ENCODE data around the gene NOXA1. TPM values are rescaled to one million over a fixed set of nuclear protein-coding genes. Genes with fewer than 3 reads are reported as not detected.
A peak's percentile ranks its signal among the peaks of the same experiment; 100 is the strongest.

The NOXA1 gene
- total RNA-seq, 6 donors from 2014 or later, result 3.3 to 34.6 (median 11.7) TPM

- no peaks in the 10 kb centered on the region for H3K9me3 ChIP-seq
- no peak for ATAC-seq (ENCODE audit: low FRiP score in 2 of 2)
Observed at GRCh38 chr9:137427454-137428310, 4.5 kb downstream of the NOXA1 start.

GRCh38 chr9:137428311-137428630, 5.1 kb downstream of the NOXA1 start:
- H3K4me3 ChIP-seq, result no peak overlapping the region
- no peak overlapping the region for H3K27ac ChIP-seq
- no peaks in the 10 kb centered on the region for H3K36me3 ChIP-seq
- no peak for ATAC-seq (ENCODE audit: low FRiP score in 2 of 2)
- no peaks in the 10 kb centered on the region for H3K9me3 ChIP-seq
- no peaks in the 10 kb centered on the region for H3K27me3 ChIP-seq
- 83 to 86% methylated on average over 5 of the region's 6 CpGs for WGBS, 2 donors
- no peak for TF ChIP-seq CTCF (IDR thresholded peaks at IDR 0.05)
- no peak for TF ChIP-seq EP300 (IDR thresholded peaks at IDR 0.05)
- TF ChIP-seq POLR2A (IDR thresholded peaks at IDR 0.05), result no peak
- no peak for TF ChIP-seq POLR2AphosphoS5 (IDR thresholded peaks at IDR 0.05)
- DNase-seq, result no peak
- peaks cover 0 to 17% (median 13%) of the 10 kb centered on the region in 4 donors for H3K4me1 ChIP-seq

More at GRCh38 chr9:137427454-137428310, 4.5 kb downstream of the NOXA1 start:
- Histone ChIP-seq H3K27me3 (no peaks in the 10 kb centered on the region), H3K4me3 (no peak overlapping the region), H3K4me1 (peaks cover 0 to 18% (median 13%) of the 10 kb centered on the region in 4 donors), H3K27ac (no peak overlapping the region), H3K36me3 (no peaks in the 10 kb centered on the region)
- peak in 1 of 2 donors; percentile 59 for DNase-seq
- no peak for TF ChIP-seq EP300 (IDR thresholded peaks at IDR 0.05)
- no peak for TF ChIP-seq CTCF (IDR thresholded peaks at IDR 0.05)
- TF ChIP-seq POLR2A (IDR thresholded peaks at IDR 0.05), result no peak
- no peak for TF ChIP-seq POLR2AphosphoS5 (IDR thresholded peaks at IDR 0.05)
- 79 to 86% methylated on average over 12 to 25 of the region's 27 CpGs for WGBS, 2 donors

GRCh38 chr9:137428841-137429545, 5.8 kb downstream of the NOXA1 start:
- Histone ChIP-seq H3K36me3 (no peaks in the 10 kb centered on the region), H3K27ac (no peak overlapping the region), H3K4me3 (no peak overlapping the region), H3K9me3 (no peaks in the 10 kb centered on the region), H3K4me1 (peaks cover 0 to 10% (median 7%) of the 10 kb centered on the region in 4 donors), H3K27me3 (no peaks in the 10 kb centered on the region)
- no peak for ATAC-seq (ENCODE audit: low FRiP score in 2 of 2)
- peak in 1 of 2 donors; percentile 74 for DNase-seq
- TF ChIP-seq CTCF (IDR thresholded peaks at IDR 0.05) (no peak), EP300 (IDR thresholded peaks at IDR 0.05) (no peak), POLR2AphosphoS5 (IDR thresholded peaks at IDR 0.05) (no peak), POLR2A (IDR thresholded peaks at IDR 0.05) (no peak)
- 73 to 88% methylated on average over 4 to 21 of the region's 27 CpGs for WGBS, 2 donors

GRCh38 chr9:137429546-137429890, 6.3 kb downstream of the NOXA1 start:
- peak in 1 of 2 donors; percentile 56 for DNase-seq
- H3K27ac ChIP-seq, result no peak overlapping the region
- H3K4me1 ChIP-seq, result peaks cover 0 to 5% (median 2%) of the 10 kb centered on the region in 4 donors
- TF ChIP-seq CTCF (IDR thresholded peaks at IDR 0.05) (no peak), EP300 (IDR thresholded peaks at IDR 0.05) (no peak), POLR2A (IDR thresholded peaks at IDR 0.05) (no peak), POLR2AphosphoS5 (IDR thresholded peaks at IDR 0.05) (no peak)
- WGBS, 2 donors, result 86 to 89% methylated on average over 8 to 12 of the region's 14 CpGs
- H3K9me3 ChIP-seq, result no peaks in the 10 kb centered on the region
- ATAC-seq (ENCODE audit: low FRiP score in 2 of 2), result no peak
- no peaks in the 10 kb centered on the region for H3K27me3 ChIP-seq
- no peak overlapping the region for H3K4me3 ChIP-seq
- no peaks in the 10 kb centered on the region for H3K36me3 ChIP-seq
